Measurements from ENCODE around the gene BBS1.
"Not testable (repeated sequence)": the region's sequence is repeated elsewhere in the genome, so short reads cannot be mapped to it uniquely, and the experiment has no call there.

The BBS1 gene

GRCh38 chr11:66570850-66571180 lies 60.4 kb downstream of the BBS1 start:
- DNase-seq (ENCODE audit: low read depth, low spot score) = no peak

GRCh38 chr11:66579017-66579606 lies 68.7 kb downstream of the BBS1 start:
- DNase-seq (ENCODE audit: low read depth, low spot score) = peak; percentile 51

- DNase-seq (ENCODE audit: low read depth, low spot score) = no peak
Observed at GRCh38 chr11:66580803-66581202, 70.4 kb downstream of the BBS1 start.

- no peak for DNase-seq (ENCODE audit: low read depth, low spot score)
Observed at GRCh38 chr11:66581261-66581660, 70.8 kb downstream of the BBS1 start.

GRCh38 chr11:66582565-66583147 lies 72.2 kb downstream of the BBS1 start:
- DNase-seq (ENCODE audit: low read depth, low spot score) = not testable (repeated sequence)
